Measurements from ENCODE around the gene KCNMA1. TPM values are rescaled to one million over a fixed set of nuclear protein-coding genes. Genes with fewer than 3 reads are reported as not detected.

The KCNMA1 gene
- total and polyA plus RNA-seq, 2 donors (not counting 1 experiment from before 2014, with no cell fraction given): 0.82 to 3.1 TPM

DNA sequence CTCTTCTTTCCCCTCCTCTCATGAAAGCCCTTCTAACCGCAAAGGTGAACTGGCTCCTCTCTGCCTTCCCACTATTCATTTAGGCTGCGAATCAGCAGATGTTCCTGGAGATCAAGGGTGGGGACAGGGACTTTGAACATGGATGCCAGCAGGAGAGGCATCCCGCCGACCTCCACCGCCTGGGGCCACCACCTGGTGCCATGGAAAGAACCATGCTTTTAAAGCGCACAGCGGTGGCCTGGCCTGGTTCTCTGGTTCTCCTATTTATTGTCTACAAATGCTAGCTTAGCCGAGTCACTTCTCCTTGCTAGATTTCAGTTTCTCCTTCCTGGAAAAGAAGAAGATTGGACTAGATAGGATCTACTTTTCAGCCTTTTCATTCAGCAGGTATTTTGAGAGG lies 43.2 kb upstream of the KCNMA1 start:
- Histone ChIP-seq H3K27me3 (replicated peaks in 1 of 4; ENCODE audit: control extremely low read depth in 1 of 4, control insufficient read depth in 3 of 4, insufficient read depth in 4 of 4, low read length in 3 of 4) (peaks cover 0 to 3% (median 0%) of the 10 kb centered on the region in 4 experiments), H3K9ac (ENCODE audit: low read length) (no peak overlapping the region), H2AFZ (ENCODE audit: insufficient read depth, low read depth, low read length, poor library complexity, severe bottlenecking) (no peak overlapping the region), H3K9me3 (ENCODE audit: control extremely low read depth in 1 of 3, control insufficient read depth in 2 of 3, insufficient read depth in 1 of 3, low read length in 2 of 3) (no peaks in the 10 kb centered on the region), H4K20me1 (ENCODE audit: control insufficient read depth, insufficient read depth, low read length, poor library complexity, severe bottlenecking) (no peaks in the 10 kb centered on the region), H3K27ac (ENCODE audit: low read length in 2 of 2) (no peak overlapping the region), H3K4me1 (ENCODE audit: control insufficient read depth in 2 of 2, insufficient read depth in 2 of 2, low read length in 2 of 2) (no peaks in the 10 kb centered on the region), H3K79me2 (ENCODE audit: control insufficient read depth, insufficient read depth, low read length) (no peaks in the 10 kb centered on the region), H3K4me2 (replicated peaks; ENCODE audit: low read depth, low read length, poor library complexity, severe bottlenecking) (no peak overlapping the region), H3K36me3 (replicated peaks in 1 of 2; ENCODE audit: control extremely low read depth in 1 of 2, control insufficient read depth in 1 of 2, extremely low read depth in 1 of 2, insufficient read depth in 2 of 2, low read length in 1 of 2) (no peaks in the 10 kb centered on the region), H3K4me3 (ENCODE audit: control extremely low read depth in 1 of 5, extremely low read depth in 1 of 5, insufficient read depth in 1 of 5, low read depth in 2 of 5, low read length in 4 of 5) (no peak overlapping the region)
- no peak overlapping the region for H3K4me3 Mint-ChIP-seq
- H3K27me3 Mint-ChIP-seq: no peaks in the 10 kb centered on the region
- H3K9me3 Mint-ChIP-seq (ENCODE audit: insufficient read depth): no peaks in the 10 kb centered on the region
- H3K27ac Mint-ChIP-seq: no peak overlapping the region
- intact Hi-C loops (cut with micrococcal nuclease): no loop called here
- no peak for DNase-seq
- H3K4me1 Mint-ChIP-seq: no peaks in the 10 kb centered on the region
- ChIA-PET CTCF (interaction anchor here (2.7 kb wide), 1 partner anchor 31 kb away, joined by 8 read pairs; no protein-coding TSS in a partner anchor), POLR2A (no interaction called here)
- no peak for ATAC-seq (ENCODE audit: low read depth)
- TF ChIP-seq CTCF (IDR thresholded peaks at IDR 0.05): no peak
- 100% methylated on average over 3 of the region's 8 CpGs for WGBS (ENCODE audit: insufficient coverage)

DNA sequence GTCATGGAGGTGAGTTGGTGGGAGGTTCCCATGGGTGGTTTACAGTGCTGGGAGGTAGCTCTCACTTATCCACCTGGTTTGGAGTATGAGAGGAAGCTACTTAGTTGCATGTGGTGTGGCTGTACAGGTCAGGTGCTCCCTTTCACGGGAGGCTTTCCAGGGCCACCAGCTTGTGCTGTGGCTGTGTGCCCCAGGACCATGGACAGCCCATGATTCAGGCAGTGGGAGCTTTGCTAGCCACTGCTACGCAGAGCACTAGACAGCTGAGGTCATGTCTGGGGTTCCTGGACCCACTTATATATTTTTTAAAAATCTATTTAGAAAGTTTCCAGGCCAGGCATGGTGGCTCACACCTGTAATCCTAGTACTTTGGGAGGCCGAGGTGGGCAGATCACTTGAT lies 42.5 kb upstream of the KCNMA1 start:
- Mint-ChIP-seq H3K4me3 (no peak overlapping the region), H3K27ac (no peak overlapping the region), H3K9me3 (ENCODE audit: insufficient read depth) (no peaks in the 10 kb centered on the region), H3K4me1 (no peaks in the 10 kb centered on the region), H3K27me3 (no peaks in the 10 kb centered on the region)
- ATAC-seq (ENCODE audit: low read depth) (no peak), DNase-seq (no peak)
- H3K27ac ChIP-seq (ENCODE audit: low read length in 2 of 2): no peak overlapping the region
- H3K79me2 ChIP-seq (ENCODE audit: control insufficient read depth, insufficient read depth, low read length): no peaks in the 10 kb centered on the region
- intact Hi-C loops (cut with micrococcal nuclease): no loop called here
- H4K20me1 ChIP-seq (ENCODE audit: control insufficient read depth, insufficient read depth, low read length, poor library complexity, severe bottlenecking): no peaks in the 10 kb centered on the region
- 95% methylated on average over 2 of the region's 3 CpGs for WGBS (ENCODE audit: insufficient coverage)
- H3K4me1 ChIP-seq (ENCODE audit: control insufficient read depth in 2 of 2, insufficient read depth in 2 of 2, low read length in 2 of 2): no peaks in the 10 kb centered on the region
- H3K4me3 ChIP-seq (ENCODE audit: control extremely low read depth in 1 of 5, extremely low read depth in 1 of 5, insufficient read depth in 1 of 5, low read depth in 2 of 5, low read length in 4 of 5): no peak overlapping the region
- H2AFZ ChIP-seq (ENCODE audit: insufficient read depth, low read depth, low read length, poor library complexity, severe bottlenecking): no peak overlapping the region
- CTCF ChIA-PET: interaction anchor here (0.8 kb wide), 1 partner anchor 31 kb away, joined by 3 read pairs; no protein-coding TSS in a partner anchor
- H3K36me3 ChIP-seq (replicated peaks in 1 of 2; ENCODE audit: control extremely low read depth in 1 of 2, control insufficient read depth in 1 of 2, extremely low read depth in 1 of 2, insufficient read depth in 2 of 2, low read length in 1 of 2): no peaks in the 10 kb centered on the region
- POLR2A ChIA-PET: no interaction called here
- peaks cover 0 to 3% (median 0%) of the 10 kb centered on the region in 4 experiments for H3K27me3 ChIP-seq (replicated peaks in 1 of 4; ENCODE audit: control extremely low read depth in 1 of 4, control insufficient read depth in 3 of 4, insufficient read depth in 4 of 4, low read length in 3 of 4)
- H3K9ac ChIP-seq (ENCODE audit: low read length): no peak overlapping the region
- H3K4me2 ChIP-seq (replicated peaks; ENCODE audit: low read depth, low read length, poor library complexity, severe bottlenecking): no peak overlapping the region
- H3K9me3 ChIP-seq (ENCODE audit: control extremely low read depth in 1 of 3, control insufficient read depth in 2 of 3, insufficient read depth in 1 of 3, low read length in 2 of 3): no peaks in the 10 kb centered on the region
- TF ChIP-seq EZH2 (IDR thresholded peaks at IDR 0.05; ENCODE audit: borderline replicate concordance, insufficient read depth, low read depth, low read length, poor library complexity, severe bottlenecking) (no peak), CTCF (IDR thresholded peaks at IDR 0.05) (no peak)

Data from B cell (primary cell).